ENCODE data around the gene RNF128. TPM values are rescaled to one million over a fixed set of nuclear protein-coding genes. Genes with fewer than 3 reads are reported as not detected.
A peak's percentile ranks its signal among the peaks of the same experiment; 100 is the strongest.

Gene RNF128
- total and polyA plus RNA-seq, 2 of the 13 experiments (the other 11 are each of a cell fraction or from before 2014, with no cell fraction given), result 18.5 to 43.5 TPM

DNA sequence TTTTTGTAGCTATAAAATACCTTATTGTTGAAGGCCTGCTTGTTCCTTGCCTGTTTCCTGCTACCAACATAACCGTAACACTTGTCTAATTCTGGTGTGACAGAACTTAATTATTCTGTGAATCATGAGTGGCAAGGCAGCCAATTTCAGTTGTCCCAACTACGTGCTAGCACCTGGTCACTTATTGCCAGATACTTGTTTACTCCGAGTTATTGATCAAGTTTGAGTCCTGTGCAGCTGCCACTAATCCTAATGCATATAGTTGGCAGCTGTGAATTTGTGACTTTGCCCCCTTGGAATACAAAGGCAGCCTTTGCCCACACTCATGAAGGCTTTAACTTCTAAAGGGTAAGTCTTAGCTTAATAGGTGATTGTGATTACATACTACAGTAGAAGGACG, 7.8 kb upstream of the RNF128 start (continued):
- peak; percentile 61; the same call in 1 of the 2 replicates for TF ChIP-seq FOXK2 (IDR thresholded peaks at IDR 0.05)
- TF ChIP-seq ZNF616 (CRISPR knock-in tag; IDR thresholded peaks at IDR 0.05; ENCODE audit: low read depth), result no peak
- TF ChIP-seq GATAD2A (CRISPR knock-in tag; IDR thresholded peaks at IDR 0.05), result peak; percentile 82
- TF ChIP-seq, protein P1, sequence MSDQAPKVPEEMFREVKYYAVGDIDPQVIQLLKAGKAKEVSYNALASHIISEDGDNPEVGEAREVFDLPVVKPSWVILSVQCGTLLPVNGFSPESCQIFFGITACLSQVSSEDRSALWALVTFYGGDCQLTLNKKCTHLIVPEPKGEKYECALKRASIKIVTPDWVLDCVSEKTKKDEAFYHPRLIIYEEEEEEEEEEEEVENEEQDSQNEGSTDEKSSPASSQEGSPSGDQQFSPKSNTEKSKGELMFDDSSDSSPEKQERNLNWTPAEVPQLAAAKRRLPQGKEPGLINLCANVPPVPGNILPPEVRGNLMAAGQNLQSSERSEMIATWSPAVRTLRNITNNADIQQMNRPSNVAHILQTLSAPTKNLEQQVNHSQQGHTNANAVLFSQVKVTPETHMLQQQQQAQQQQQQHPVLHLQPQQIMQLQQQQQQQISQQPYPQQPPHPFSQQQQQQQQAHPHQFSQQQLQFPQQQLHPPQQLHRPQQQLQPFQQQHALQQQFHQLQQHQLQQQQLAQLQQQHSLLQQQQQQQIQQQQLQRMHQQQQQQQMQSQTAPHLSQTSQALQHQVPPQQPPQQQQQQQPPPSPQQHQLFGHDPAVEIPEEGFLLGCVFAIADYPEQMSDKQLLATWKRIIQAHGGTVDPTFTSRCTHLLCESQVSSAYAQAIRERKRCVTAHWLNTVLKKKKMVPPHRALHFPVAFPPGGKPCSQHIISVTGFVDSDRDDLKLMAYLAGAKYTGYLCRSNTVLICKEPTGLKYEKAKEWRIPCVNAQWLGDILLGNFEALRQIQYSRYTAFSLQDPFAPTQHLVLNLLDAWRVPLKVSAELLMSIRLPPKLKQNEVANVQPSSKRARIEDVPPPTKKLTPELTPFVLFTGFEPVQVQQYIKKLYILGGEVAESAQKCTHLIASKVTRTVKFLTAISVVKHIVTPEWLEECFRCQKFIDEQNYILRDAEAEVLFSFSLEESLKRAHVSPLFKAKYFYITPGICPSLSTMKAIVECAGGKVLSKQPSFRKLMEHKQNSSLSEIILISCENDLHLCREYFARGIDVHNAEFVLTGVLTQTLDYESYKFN (CRISPR knock-in tag; conservative IDR thresholded peaks at IDR 0.05), result peak; percentile 88
- TF ChIP-seq HOXA9 (CRISPR knock-in tag; IDR thresholded peaks at IDR 0.05; ENCODE audit: borderline replicate concordance), result no peak
- TF ChIP-seq PPARG (CRISPR knock-in tag; conservative IDR thresholded peaks at IDR 0.05), result 0 out of 2 replicates have a peak, but pooled peaks have one; percentile 16
- peak in 1 of 2 experiments; percentile 74; a peak in 1 of 4 replicates for TF ChIP-seq EP300 (IDR thresholded peaks at IDR 0.05; ENCODE audit: low read depth in 2 of 2, low read length in 2 of 2)
- TF ChIP-seq EP300 (CRISPR knock-in tag; IDR thresholded peaks at IDR 0.05; ENCODE audit: borderline replicate concordance), result peak; percentile 44; the same call in 1 of the 2 replicates
- TF ChIP-seq, protein P2, sequence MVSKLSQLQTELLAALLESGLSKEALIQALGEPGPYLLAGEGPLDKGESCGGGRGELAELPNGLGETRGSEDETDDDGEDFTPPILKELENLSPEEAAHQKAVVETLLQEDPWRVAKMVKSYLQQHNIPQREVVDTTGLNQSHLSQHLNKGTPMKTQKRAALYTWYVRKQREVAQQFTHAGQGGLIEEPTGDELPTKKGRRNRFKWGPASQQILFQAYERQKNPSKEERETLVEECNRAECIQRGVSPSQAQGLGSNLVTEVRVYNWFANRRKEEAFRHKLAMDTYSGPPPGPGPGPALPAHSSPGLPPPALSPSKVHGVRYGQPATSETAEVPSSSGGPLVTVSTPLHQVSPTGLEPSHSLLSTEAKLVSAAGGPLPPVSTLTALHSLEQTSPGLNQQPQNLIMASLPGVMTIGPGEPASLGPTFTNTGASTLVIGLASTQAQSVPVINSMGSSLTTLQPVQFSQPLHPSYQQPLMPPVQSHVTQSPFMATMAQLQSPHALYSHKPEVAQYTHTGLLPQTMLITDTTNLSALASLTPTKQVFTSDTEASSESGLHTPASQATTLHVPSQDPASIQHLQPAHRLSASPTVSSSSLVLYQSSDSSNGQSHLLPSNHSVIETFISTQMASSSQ (IDR thresholded peaks at IDR 0.05; ENCODE audit: low read depth), result peak; percentile 63
- TF ChIP-seq, protein P2 (CRISPR knock-in tag; IDR thresholded peaks at IDR 0.05; ENCODE audit: borderline replicate concordance), result no peak
- TF ChIP-seq, protein P3, sequence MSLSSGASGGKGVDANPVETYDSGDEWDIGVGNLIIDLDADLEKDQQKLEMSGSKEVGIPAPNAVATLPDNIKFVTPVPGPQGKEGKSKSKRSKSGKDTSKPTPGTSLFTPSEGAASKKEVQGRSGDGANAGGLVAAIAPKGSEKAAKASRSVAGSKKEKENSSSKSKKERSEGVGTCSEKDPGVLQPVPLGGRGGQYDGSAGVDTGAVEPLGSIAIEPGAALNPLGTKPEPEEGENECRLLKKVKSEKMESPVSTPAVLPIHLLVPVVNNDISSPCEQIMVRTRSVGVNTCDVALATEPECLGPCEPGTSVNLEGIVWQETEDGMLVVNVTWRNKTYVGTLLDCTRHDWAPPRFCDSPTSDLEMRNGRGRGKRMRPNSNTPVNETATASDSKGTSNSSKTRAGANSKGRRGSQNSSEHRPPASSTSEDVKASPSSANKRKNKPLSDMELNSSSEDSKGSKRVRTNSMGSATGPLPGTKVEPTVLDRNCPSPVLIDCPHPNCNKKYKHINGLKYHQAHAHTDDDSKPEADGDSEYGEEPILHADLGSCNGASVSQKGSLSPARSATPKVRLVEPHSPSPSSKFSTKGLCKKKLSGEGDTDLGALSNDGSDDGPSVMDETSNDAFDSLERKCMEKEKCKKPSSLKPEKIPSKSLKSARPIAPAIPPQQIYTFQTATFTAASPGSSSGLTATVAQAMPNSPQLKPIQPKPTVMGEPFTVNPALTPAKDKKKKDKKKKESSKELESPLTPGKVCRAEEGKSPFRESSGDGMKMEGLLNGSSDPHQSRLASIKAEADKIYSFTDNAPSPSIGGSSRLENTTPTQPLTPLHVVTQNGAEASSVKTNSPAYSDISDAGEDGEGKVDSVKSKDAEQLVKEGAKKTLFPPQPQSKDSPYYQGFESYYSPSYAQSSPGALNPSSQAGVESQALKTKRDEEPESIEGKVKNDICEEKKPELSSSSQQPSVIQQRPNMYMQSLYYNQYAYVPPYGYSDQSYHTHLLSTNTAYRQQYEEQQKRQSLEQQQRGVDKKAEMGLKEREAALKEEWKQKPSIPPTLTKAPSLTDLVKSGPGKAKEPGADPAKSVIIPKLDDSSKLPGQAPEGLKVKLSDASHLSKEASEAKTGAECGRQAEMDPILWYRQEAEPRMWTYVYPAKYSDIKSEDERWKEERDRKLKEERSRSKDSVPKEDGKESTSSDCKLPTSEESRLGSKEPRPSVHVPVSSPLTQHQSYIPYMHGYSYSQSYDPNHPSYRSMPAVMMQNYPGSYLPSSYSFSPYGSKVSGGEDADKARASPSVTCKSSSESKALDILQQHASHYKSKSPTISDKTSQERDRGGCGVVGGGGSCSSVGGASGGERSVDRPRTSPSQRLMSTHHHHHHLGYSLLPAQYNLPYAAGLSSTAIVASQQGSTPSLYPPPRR (CRISPR knock-in tag; IDR thresholded peaks at IDR 0.05; ENCODE audit: borderline replicate concordance), result peak; percentile 50; the same call in 1 of the 2 replicates
- TF ChIP-seq HDAC2 (CRISPR knock-in tag; IDR thresholded peaks at IDR 0.05), result peak; percentile 82; the same call in 1 of the 2 replicates
- peak; percentile 76; the same call in 1 of the 2 replicates for TF ChIP-seq FOXP1 (IDR thresholded peaks at IDR 0.05)
- TF ChIP-seq FOXP1 (CRISPR knock-in tag; IDR thresholded peaks at IDR 0.05), result peak; percentile 85
- TF ChIP-seq HNF4G (IDR thresholded peaks at IDR 0.05; ENCODE audit: borderline replicate concordance, low read depth, low read length), result peak; percentile 78
- TF ChIP-seq HNF4G (CRISPR knock-in tag; IDR thresholded peaks at IDR 0.05; ENCODE audit: borderline replicate concordance, low read depth), result no peak
- TF ChIP-seq NFIC (IDR thresholded peaks at IDR 0.05; ENCODE audit: low read length), result peak; percentile 62; the same call in 1 of the 2 replicates
- TF ChIP-seq, protein P4, sequence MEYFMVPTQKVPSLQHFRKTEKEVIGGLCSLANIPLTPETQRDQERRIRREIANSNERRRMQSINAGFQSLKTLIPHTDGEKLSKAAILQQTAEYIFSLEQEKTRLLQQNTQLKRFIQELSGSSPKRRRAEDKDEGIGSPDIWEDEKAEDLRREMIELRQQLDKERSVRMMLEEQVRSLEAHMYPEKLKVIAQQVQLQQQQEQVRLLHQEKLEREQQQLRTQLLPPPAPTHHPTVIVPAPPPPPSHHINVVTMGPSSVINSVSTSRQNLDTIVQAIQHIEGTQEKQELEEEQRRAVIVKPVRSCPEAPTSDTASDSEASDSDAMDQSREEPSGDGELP (IDR thresholded peaks at IDR 0.05; ENCODE audit: borderline replicate concordance, low read depth), result peak; percentile 58; the same call in 1 of the 2 replicates

All from HepG2 (cell line).